Activated CD4-positive, alpha-beta T cell treated with anti-CD3 and anti-CD28 coated beads, Interleukin-2, amount 50 U/mL, for 48 hours (primary cell): ENCODE data around the gene KDM2A.
"Not testable (repeated sequence)": the region's sequence is repeated elsewhere in the genome, so short reads cannot be mapped to it uniquely, and the experiment has no call there.

Experiments
- DNase-seq, 2 experiments: peaks; one replicate each; pipeline ENCODE4 v3.0.0-alpha.2; 2020

The KDM2A gene

GRCh38 chr11:67118181-67118766 is 789 bp upstream of the KDM2A start:
- DNase-seq = peak; percentile 51 to 58

GRCh38 chr11:67119585-67120391 is 725 bp downstream of the KDM2A start:
- DNase-seq = peak; percentile 30 to 32

DNA sequence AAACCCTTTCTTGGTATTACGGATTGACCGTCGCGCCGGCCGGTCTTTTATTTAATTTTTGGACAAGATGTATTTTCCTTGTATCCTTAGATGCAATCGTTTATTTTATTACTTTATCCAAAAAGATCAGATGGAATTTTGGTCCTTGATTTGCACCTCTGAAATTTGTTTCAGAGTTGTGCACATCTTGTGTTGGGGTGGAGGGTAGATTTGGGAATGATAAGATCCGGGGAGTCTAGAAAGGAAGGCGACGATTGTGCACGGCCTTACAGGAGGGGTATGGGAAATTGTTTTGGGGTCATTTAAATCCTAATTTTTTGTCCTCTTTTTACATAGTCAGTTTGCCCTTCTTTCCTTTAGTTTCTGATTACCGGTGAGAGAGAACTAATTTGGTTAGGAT is 1.4 kb downstream of the KDM2A start:
- no peak for DNase-seq

- peak in 1 of 2 experiments; percentile 24 for DNase-seq
Observed at GRCh38 chr11:67120881-67121710, 2.0 kb downstream of the KDM2A start.

GRCh38 chr11:67123801-67124200 is 4.7 kb downstream of the KDM2A start:
- DNase-seq = not testable (repeated sequence)

DNA sequence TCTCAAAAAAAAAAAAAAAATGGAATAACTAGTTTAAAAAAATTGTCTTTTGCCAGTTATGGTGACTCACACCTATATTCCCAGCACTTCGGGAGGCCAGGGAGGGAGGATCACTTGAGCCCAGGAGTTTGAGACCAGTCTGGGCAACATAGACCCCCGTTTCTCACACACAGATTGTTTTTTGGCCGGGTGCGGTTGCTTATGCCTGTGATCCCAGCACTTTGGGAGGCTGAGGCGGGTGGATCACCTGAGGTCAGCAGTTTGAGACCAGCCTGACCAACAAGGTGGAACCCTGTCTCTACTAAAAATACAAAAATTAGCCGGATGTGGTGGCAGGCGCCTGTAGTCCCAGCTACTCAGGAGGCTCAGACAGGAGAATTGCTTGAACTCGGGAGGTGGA is 7.2 kb downstream of the KDM2A start:
- not testable (repeated sequence) for DNase-seq

DNA sequence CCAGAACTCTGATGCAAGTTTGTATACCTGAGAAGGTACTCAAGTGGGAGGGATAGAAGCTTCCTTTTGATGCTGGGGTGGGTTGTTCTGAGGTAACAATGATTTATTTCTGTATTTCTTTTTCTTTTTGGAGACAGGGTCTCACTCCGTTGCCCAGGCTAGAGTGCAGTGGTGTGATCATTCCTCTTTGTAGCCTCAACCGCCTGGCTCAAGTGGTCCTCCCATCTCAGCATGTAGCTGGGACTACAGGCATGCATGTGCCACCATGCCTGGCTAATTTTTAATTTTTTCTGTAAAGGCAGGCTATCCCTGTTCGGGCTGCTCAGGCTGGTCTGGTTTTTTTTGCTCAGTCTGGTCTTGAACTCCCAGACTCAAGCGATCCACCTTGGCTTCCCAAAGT is 7.9 kb downstream of the KDM2A start:
- DNase-seq = no peak

DNA sequence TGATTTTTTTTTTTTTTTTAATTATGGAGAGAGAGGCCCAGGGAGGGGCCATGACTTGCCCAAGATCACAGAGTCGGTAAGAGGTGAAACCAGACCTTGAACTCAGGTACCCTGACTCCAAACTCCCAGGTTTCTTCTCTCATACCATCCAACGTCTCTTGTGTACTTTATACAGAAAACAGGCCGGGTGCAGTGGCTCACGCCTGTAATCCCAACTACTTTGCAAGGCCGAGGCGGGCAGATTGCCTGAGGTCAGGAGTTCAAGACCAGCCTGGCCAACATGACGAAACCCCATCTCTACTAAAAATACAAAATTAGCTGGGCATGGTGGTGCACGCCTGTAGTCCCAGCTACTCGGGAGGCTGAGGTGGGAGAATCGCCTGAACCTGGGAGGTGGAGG is 11.8 kb downstream of the KDM2A start:
- DNase-seq = not testable (repeated sequence)

DNA sequence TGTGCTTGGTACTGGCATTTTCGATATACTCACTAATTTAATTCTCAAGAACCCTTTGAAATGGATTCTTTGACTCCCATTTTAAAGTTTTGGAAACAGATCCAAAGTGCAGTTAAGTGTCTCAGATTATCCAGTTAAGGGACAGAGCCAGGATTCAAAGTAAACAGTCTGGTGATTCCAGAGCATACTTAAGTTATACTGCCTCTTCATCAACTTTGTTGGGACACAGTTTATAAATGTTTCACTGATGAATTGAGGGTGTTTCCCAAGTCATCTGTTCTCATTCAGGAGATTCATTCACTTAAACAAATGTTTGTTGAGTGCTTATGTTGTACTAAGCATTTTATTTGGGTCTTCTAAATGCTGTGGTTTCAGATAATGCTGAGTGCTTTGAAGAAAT is 17.1 kb downstream of the KDM2A start:
- DNase-seq = no peak

GRCh38 chr11:67138922-67139321 is 19.9 kb downstream of the KDM2A start:
- no peak for DNase-seq

GRCh38 chr11:67146516-67147226 is 27.6 kb downstream of the KDM2A start:
- DNase-seq = no peak

GRCh38 chr11:67153971-67154370 is 34.9 kb downstream of the KDM2A start:
- DNase-seq = no peak

DNA sequence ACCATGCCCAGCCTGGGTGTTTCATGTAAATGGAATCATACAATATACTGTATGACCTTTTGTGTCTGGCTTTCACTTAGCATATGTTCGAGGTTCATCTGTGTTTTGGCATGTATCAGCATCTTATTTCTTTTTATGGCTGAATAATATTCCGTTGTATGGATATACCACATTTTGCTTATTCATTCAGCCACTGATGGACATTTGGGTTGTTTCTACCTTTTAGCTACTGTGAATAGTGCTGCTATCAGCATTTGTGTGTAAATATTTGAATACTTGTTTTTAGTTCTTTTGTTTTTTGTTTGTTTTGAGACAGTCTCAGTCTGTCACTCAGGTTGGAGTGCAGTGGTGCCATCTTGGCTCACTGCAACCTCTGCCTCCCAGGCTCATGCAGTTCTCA is 35.7 kb downstream of the KDM2A start:
- DNase-seq = no peak

GRCh38 chr11:67157691-67158090 is 38.6 kb downstream of the KDM2A start:
- no peak for DNase-seq

- DNase-seq = no peak
Observed at GRCh38 chr11:67158221-67158620, 39.2 kb downstream of the KDM2A start.

DNA sequence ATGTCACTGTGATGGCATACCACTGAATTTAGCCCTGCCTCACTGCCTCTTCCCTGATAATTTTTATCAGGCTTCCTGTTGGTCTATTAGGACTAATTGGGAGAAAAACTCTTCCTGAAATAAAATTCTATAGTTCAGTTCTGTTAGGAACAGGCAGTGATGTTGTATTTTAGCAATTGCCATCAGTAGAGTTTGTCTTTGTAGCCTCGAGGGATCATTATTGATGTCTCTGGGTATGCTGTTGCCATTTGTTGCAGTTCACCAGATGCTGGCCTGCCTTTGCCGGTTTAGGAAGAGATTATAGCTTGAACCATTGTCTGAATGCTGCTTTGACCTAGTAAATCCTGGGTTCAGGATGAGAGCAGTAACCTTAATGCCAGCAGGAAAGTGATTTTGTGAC is 41.0 kb downstream of the KDM2A start:
- no peak for DNase-seq

DNA sequence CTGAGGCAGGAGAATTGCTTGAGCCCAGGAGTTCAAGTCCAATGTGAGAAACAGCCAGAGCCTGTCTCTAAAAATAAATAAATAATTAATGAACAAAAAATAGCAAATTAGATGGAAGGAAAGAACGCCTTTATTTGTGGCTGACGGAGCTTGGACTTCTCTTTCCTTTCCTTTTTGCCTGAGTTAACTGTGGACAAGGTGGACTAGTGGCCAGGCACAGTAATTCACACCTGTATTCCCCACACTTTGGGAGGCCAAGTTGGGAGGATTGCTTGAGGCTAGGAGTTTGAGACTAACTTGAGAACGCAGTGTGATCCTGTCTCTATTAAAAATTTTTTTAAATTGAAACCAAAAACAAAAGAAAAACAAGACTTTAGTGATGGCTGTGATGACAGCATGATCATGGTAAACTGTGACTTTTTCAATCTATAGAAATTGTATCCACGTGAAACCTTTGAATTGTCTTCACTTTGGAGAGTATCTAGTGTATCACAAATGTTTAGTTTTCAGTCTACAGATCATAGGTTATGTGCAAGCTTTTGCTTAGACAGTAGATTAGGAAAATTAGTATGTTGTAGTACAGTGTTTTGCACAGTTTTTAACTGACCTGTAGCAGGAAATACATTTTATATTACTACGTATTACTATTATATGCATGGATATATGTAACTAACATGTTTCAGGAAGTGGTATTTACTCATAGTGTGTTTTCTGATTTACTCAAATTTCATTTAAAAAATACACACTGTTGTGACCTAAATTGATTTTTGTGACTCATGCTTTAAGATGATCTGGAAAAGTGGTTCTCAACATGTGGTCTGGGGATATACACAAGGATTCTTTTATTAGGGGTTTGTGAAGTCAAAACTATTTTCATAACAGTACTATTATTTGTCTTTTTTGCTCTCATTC is 42.1 kb downstream of the KDM2A start:
- DNase-seq = no peak

GRCh38 chr11:67163006-67163405 is 43.9 kb downstream of the KDM2A start:
- DNase-seq = no peak

DNA sequence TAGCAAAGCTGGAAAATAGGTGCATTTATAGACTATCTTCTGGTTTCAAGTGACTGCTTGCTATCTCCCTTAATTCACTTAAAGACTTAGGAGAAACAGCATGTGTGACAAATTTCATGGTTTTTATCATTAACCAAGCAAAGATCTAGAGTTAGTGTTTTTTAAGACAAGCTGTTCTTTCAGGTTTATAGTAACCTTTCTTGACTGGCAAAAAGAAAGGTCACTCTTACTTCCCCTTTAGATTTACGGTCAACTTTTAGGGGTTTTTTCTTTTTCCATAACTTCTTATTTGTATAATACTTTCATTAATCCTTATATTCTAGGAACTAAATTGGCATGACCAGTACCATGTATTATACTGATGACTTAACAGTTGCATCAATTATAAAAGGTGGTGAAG is 46.6 kb downstream of the KDM2A start:
- no peak for DNase-seq

- DNase-seq = no peak
Observed at GRCh38 chr11:67167091-67167490, 48.0 kb downstream of the KDM2A start.

DNA sequence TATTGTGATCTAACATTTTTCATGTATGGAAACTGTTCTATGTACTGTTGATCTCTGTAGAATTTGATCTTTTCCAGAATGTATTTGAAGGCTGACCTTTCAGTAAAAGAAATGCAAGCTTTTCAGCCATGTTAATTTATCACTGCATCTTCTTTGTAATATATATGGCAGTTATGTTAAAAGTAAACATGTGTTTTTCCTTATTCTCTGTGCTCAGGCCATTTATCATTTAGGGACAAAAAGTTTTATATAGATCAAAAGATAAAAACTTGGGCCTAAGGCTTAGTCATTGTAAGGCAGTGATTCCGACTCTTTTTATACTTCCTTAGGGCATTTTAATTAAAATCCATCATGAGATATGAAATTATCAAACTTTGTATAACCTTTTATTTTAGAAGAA is 48.7 kb downstream of the KDM2A start:
- no peak for DNase-seq

DNA sequence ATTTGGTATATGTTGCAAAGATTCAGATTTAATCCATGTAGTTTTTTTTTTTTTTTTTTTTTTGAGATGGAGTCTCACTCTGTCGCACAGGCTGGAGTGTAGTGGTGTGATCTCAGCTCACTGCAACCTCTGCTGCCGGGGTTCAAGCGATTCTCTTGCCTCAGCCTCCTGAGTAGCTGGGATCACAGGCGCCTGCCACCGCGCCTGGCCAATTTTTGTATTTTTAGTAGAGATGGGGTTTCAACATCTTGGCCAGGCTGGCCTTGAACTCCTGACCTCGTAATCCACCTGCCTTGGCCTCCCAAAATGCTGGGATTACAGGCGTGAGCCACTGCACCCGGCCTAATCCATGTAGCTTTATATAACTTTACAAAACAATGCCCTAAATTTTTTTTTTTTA is 49.8 kb downstream of the KDM2A start:
- not testable (repeated sequence) for DNase-seq
